ENCODE data around the gene ACSM2B. TPM values are rescaled to one million over a fixed set of nuclear protein-coding genes. Genes with fewer than 3 reads are reported as not detected.

ACSM2B gene
- total and polyA plus RNA-seq, 2 of the 4 experiments (the other 2 are of a cell fraction), result not detected

- no peak overlapping the region for H3K18ac ChIP-seq (ENCODE audit: low read depth, low read length)
- no CpG with 5 or more reads among the region's 1 CpG for WGBS, 2 experiments (ENCODE audit: extremely low coverage in 2 of 2, insufficient read length in 1 of 2)
- H4K5ac ChIP-seq (ENCODE audit: low read depth, low read length), result no peak overlapping the region
- CTCF ChIA-PET, result no interaction called here
- H3K14ac ChIP-seq (replicated peaks; ENCODE audit: low read depth, low read length), result no peak overlapping the region
- no peaks in the 10 kb centered on the region for H3K9me1 ChIP-seq (ENCODE audit: insufficient read depth, low read length)
- no peak overlapping the region for H2BK15ac ChIP-seq (ENCODE audit: low read depth, low read length)
- H3K56ac ChIP-seq (ENCODE audit: extremely low read depth, insufficient read depth, low read length), result no peak overlapping the region
- no peak overlapping the region for H3K4me2 ChIP-seq (ENCODE audit: low read depth, low read length)
- H2AK5ac ChIP-seq (ENCODE audit: low read depth, low read length), result no peak overlapping the region
- no peak overlapping the region for H2AK9ac ChIP-seq (replicated peaks; ENCODE audit: low read depth, low read length, poor library complexity)
- H3K9ac ChIP-seq (ENCODE audit: low read depth, low read length), result no peak overlapping the region
- no peak overlapping the region for H2BK20ac ChIP-seq (ENCODE audit: low read depth, low read length)
- H3K9me3 ChIP-seq (ENCODE audit: control insufficient read depth, insufficient read depth, low read length), result peaks cover 1% of the 10 kb centered on the region
- no peak overlapping the region for H2BK120ac ChIP-seq (ENCODE audit: low read depth, low read length)
- H3K4me1 ChIP-seq (ENCODE audit: control insufficient read depth, insufficient read depth, low read length), result no peaks in the 10 kb centered on the region
- DNase-seq (no peak), ATAC-seq (ENCODE audit: low read depth) (no peak)
- TF ChIP-seq CEBPB (IDR thresholded peaks at IDR 0.05; ENCODE audit: low read depth, low read length) (no peak), RCOR1 (IDR thresholded peaks at IDR 0.05; ENCODE audit: insufficient replicate concordance, low read length) (no peak), MAZ (IDR thresholded peaks at IDR 0.05; ENCODE audit: borderline replicate concordance, low read depth, low read length) (no peak), MAFK (IDR thresholded peaks at IDR 0.05; ENCODE audit: low read depth, low read length) (no peak), CHD1 (IDR thresholded peaks at IDR 0.05; ENCODE audit: low read depth, low read length) (no peak)
- no TSS peak for BruUV-seq (replicated peaks)
- no peaks in the 10 kb centered on the region for H3K27me3 ChIP-seq (ENCODE audit: control insufficient read depth, insufficient read depth, low read length)
- no peak overlapping the region for H4K8ac ChIP-seq (ENCODE audit: low read depth in 2 of 2, low read length in 2 of 2)
- no peak overlapping the region for H3K4me3 ChIP-seq (ENCODE audit: insufficient read depth, low read depth, low read length)
- H4K91ac ChIP-seq (ENCODE audit: insufficient read depth, low read depth, low read length), result no peak overlapping the region
- H3K79me1 ChIP-seq (ENCODE audit: low read depth in 1 of 2, low read length in 2 of 2), result no peaks in the 10 kb centered on the region
- H3K23ac ChIP-seq (ENCODE audit: low read depth, low read length), result no peak overlapping the region
- no peak overlapping the region for H2AFZ ChIP-seq (replicated peaks; ENCODE audit: low read length, poor library complexity)
- H3K27ac ChIP-seq (ENCODE audit: insufficient read depth, low read length), result no peak overlapping the region
- dilution Hi-C loops (cut with HindIII; ENCODE audit: low sequenced_read_pairs, unreplicated experiment) (no loop called here), in situ Hi-C loops (cut with MboI; ENCODE audit: low sequenced_read_pairs) (no loop called here), intact Hi-C loops (cut with micrococcal nuclease) (no loop called here)
- no peaks in the 10 kb centered on the region for H4K20me1 ChIP-seq (ENCODE audit: insufficient read depth, low read length)
- no peaks in the 10 kb centered on the region for H3K36me3 ChIP-seq (ENCODE audit: control insufficient read depth, insufficient read depth, low read length)
- POLR2A ChIA-PET (ENCODE audit: unreplicated experiment), result no interaction called here
- no peak overlapping the region for H3K4ac ChIP-seq (ENCODE audit: low read depth, low read length)
- H2BK5ac ChIP-seq (ENCODE audit: low read depth, low read length, poor library complexity, severe bottlenecking), result no peak overlapping the region
These were observed 56.1 kb downstream of the ACSM2B start for GRCh38 chr16:20520103-20520502.
